Measurements from ENCODE around the gene KRTAP5-3. TPM values are rescaled to one million over a fixed set of nuclear protein-coding genes. Genes with fewer than 3 reads are reported as not detected.
"Not testable (repeated sequence)": the region's sequence is repeated elsewhere in the genome, so short reads cannot be mapped to it uniquely, and the experiment has no call there.

The KRTAP5-3 gene
- total RNA-seq, 1 donor from 2014 or later, result not detected

DNA sequence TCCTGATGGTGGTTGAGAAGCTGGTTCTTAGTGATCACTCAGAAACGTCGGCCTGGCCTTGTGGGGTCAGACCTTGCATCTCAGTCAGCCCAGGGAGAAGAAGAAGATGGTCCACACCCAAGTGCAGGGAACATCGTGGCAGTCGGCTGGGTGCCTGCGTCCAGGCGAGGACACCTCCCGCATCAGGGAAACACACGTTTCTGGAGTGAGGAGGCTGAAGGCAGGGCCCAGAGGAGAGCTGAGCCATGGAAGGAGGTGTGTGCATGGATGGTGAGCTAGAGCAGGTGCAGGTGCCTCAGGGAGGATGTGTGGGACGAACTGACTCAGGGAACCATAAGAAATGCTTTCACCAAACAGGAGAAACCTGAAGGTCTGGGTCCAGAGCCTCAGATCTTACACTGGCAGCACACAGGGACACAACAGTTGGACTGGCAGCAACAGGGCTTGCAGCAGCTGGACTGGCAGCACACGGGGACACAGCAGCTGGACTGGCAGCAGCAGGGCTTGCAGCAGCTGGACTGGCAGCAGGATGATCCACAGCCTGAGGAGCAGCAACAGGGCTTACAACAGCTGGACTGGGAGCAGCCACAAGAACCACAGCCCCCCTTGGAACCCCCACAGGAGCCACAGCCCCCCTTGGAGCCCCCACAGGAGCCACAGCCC, 10.8 kb downstream of the KRTAP5-3 start:
- H3K27me3 Mint-ChIP-seq (ENCODE audit: low read depth), result peaks cover 85% of the 10 kb centered on the region

GRCh38 chr11:1596576-1597121, 11.6 kb downstream of the KRTAP5-3 start:
- H3K27me3 Mint-ChIP-seq (ENCODE audit: low read depth), result peaks cover 85% of the 10 kb centered on the region
- H3K36me3 Mint-ChIP-seq; H3K27ac Mint-ChIP-seq; DNase-seq (ENCODE audit: low spot score in 2 of 2, unreplicated experiment in 2 of 2); H3K4me1 Mint-ChIP-seq; H3K9me3 Mint-ChIP-seq; H3K4me3 Mint-ChIP-seq: not testable (repeated sequence)

More for the DNA sequence above, 10.8 kb downstream of the KRTAP5-3 start:
- H3K4me1 Mint-ChIP-seq, result peaks cover 1% of the 10 kb centered on the region
- no peaks in the 10 kb centered on the region for H3K36me3 Mint-ChIP-seq
- no peak overlapping the region for H3K27ac Mint-ChIP-seq
- TF ChIP-seq, protein P1, sequence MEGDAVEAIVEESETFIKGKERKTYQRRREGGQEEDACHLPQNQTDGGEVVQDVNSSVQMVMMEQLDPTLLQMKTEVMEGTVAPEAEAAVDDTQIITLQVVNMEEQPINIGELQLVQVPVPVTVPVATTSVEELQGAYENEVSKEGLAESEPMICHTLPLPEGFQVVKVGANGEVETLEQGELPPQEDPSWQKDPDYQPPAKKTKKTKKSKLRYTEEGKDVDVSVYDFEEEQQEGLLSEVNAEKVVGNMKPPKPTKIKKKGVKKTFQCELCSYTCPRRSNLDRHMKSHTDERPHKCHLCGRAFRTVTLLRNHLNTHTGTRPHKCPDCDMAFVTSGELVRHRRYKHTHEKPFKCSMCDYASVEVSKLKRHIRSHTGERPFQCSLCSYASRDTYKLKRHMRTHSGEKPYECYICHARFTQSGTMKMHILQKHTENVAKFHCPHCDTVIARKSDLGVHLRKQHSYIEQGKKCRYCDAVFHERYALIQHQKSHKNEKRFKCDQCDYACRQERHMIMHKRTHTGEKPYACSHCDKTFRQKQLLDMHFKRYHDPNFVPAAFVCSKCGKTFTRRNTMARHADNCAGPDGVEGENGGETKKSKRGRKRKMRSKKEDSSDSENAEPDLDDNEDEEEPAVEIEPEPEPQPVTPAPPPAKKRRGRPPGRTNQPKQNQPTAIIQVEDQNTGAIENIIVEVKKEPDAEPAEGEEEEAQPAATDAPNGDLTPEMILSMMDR (IDR thresholded peaks at IDR 0.05; ENCODE audit: unreplicated experiment), result no peak
- no peak overlapping the region for H3K4me3 Mint-ChIP-seq
- DNase-seq (ENCODE audit: low spot score in 2 of 2, unreplicated experiment in 2 of 2), result no peak
- H3K9me3 Mint-ChIP-seq, result peaks cover 10% of the 10 kb centered on the region

DNA sequence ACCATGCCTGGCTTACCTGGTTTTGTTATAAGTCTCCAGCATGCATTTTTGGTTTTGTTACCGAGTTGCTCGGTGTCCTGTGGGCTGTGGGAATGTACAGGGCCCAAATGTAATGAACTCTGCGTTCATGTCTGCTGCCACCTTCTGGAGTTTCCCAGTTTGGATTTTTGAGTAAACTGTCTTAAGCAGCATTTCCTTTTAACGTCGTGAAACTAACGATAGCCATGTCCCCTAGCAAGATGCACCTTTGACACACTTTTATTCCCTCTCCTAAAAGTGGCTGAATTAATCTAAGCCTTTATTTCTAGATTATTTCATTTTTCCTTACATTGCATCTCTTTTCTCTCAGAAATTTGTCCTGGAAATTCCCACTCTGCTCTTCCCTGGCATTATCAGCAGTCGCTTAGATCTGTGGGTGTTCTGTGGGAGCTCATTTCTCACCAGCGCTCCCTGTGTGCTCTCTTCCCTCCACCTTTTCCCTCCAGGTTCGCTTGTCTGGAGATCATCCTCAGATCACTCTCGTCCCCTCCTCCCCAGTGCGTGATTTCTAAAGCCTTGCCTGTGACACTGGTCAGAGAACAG, 12.2 kb downstream of the KRTAP5-3 start:
- H3K4me1 Mint-ChIP-seq; H3K36me3 Mint-ChIP-seq; DNase-seq (ENCODE audit: low spot score in 2 of 2, unreplicated experiment in 2 of 2); H3K9me3 Mint-ChIP-seq; H3K4me3 Mint-ChIP-seq; H3K27ac Mint-ChIP-seq: not testable (repeated sequence)
- peaks cover 84% of the 10 kb centered on the region for H3K27me3 Mint-ChIP-seq (ENCODE audit: low read depth)

DNA sequence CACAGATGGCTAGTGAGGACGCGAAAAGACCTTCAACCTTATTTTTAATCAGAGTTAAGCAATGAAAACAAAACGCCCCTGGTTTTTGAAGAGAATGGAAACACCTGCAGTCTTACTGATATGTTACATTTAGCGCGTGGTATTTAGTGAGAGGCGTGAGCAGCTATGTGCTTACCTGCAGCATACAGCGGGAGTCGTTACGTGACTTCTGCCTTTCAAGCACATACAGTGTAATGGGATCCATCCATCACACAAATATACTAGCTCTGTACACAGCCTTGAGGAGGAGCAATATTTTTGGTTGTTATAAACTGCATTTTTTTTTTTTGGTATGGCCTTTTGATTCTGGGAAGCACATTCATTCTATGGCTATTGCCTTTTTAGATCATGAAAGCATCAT, 15.6 kb downstream of the KRTAP5-3 start:
- H3K36me3 Mint-ChIP-seq, result no peaks in the 10 kb centered on the region

GRCh38 chr11:1589996-1590395, 18.3 kb downstream of the KRTAP5-3 start:
- no peaks in the 10 kb centered on the region for H3K9me3 Mint-ChIP-seq
- H3K4me3 Mint-ChIP-seq, result no peak overlapping the region
- TF ChIP-seq, protein P1 (IDR thresholded peaks at IDR 0.05; ENCODE audit: unreplicated experiment), result no peak
- DNase-seq (ENCODE audit: low spot score in 2 of 2, unreplicated experiment in 2 of 2), result no peak
- H3K27me3 Mint-ChIP-seq (ENCODE audit: low read depth), result peaks cover 59% of the 10 kb centered on the region
- no peak overlapping the region for H3K27ac Mint-ChIP-seq
- H3K36me3 Mint-ChIP-seq, result no peaks in the 10 kb centered on the region
- no peaks in the 10 kb centered on the region for H3K4me1 Mint-ChIP-seq

More for the DNA sequence above, 15.6 kb downstream of the KRTAP5-3 start:
- H3K4me3 Mint-ChIP-seq, result no peak overlapping the region
- no peaks in the 10 kb centered on the region for H3K9me3 Mint-ChIP-seq
- TF ChIP-seq, protein P1 (IDR thresholded peaks at IDR 0.05; ENCODE audit: unreplicated experiment), result no peak
- peaks cover 77% of the 10 kb centered on the region for H3K27me3 Mint-ChIP-seq (ENCODE audit: low read depth)
- no peak overlapping the region for H3K27ac Mint-ChIP-seq
- peaks cover 1% of the 10 kb centered on the region for H3K4me1 Mint-ChIP-seq
- no peak for DNase-seq (ENCODE audit: low spot score in 2 of 2, unreplicated experiment in 2 of 2)

- not testable (repeated sequence) for H3K36me3 Mint-ChIP-seq; DNase-seq (ENCODE audit: low spot score in 2 of 2, unreplicated experiment in 2 of 2); H3K9me3 Mint-ChIP-seq; H3K4me3 Mint-ChIP-seq; H3K4me1 Mint-ChIP-seq; H3K27ac Mint-ChIP-seq
- peaks cover 54% of the 10 kb centered on the region for H3K27me3 Mint-ChIP-seq (ENCODE audit: low read depth)
These were observed 18.9 kb downstream of the KRTAP5-3 start for GRCh38 chr11:1589191-1589963.

- Mint-ChIP-seq H3K4me1 (no peaks in the 10 kb centered on the region), H3K27ac (no peak overlapping the region), H3K9me3 (peaks cover 5% of the 10 kb centered on the region), H3K27me3 (ENCODE audit: low read depth) (peaks cover 36% of the 10 kb centered on the region), H3K36me3 (no peaks in the 10 kb centered on the region), H3K4me3 (no peak overlapping the region)
- no peak for DNase-seq (ENCODE audit: low spot score in 2 of 2, unreplicated experiment in 2 of 2)
- TF ChIP-seq, protein P1 (IDR thresholded peaks at IDR 0.05; ENCODE audit: unreplicated experiment), result no peak
These were observed 21.6 kb downstream of the KRTAP5-3 start for GRCh38 chr11:1586699-1587098.

DNA sequence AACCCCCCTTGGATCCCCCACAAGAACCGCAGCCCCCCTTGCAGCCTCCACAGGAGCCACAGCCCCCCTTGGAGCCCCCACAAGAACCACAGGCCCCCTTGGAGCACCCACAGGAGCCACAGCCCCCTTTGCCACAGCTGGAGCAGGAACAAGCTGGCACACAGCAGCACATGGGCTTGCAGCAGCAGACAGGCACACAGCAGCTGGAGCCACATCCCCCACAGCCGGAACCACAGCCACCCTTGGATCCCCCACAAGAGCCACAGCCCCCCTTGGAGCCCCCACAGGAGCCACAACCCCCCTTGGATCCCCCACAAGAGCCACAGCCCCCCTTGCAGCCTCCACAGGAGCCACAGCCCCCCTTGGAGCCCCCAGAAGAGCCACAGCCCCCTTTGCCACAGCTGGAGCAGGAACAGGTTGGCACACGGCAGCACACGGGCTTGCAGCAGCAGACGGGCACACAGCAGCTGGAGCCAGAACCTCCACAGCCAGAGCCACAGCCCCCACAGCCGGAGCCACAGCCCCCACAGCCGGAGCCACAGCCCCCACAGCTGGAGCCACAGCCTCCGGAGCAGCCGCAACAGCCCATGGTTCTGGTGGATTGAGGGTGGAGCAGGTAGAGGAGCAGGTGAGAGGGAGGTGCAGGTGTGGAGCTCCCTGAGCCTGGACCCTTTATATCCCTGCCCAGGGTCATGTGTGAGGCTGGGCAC, 23.4 kb downstream of the KRTAP5-3 start, which contains the start of gene KRTAP5-1:
Gene KRTAP5-1 (minus strand): TSS at position 623 of the 710 bp plus-strand sequence. CDS start 34 bp downstream, at position 589.
- not testable (repeated sequence) for H3K9me3 Mint-ChIP-seq; DNase-seq (ENCODE audit: low spot score in 2 of 2, unreplicated experiment in 2 of 2); H3K4me3 Mint-ChIP-seq; H3K36me3 Mint-ChIP-seq; H3K4me1 Mint-ChIP-seq; H3K27ac Mint-ChIP-seq
- H3K27me3 Mint-ChIP-seq (ENCODE audit: low read depth), result peaks cover 29% of the 10 kb centered on the region

DNA sequence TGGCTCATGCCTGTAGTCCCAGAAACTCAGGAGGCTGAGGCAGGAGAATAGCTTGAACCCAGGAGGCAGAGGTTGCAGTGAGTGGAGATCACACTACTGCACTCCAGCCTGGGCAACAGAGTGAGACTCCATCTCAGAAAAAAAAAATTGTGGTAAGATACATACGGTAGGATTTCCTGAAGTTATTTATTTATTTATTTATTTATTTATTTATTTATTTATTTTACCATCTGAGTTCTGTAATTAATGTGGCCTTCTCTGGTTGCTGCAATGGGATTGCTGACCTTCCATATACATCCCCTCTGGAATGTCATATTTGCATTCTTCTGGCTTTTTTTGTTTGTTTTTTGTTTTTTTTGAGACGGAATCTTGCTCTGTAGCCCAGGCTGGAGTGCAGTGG, 25.4 kb downstream of the KRTAP5-3 start:
- not testable (repeated sequence) for H3K27ac Mint-ChIP-seq; DNase-seq (ENCODE audit: low spot score in 2 of 2, unreplicated experiment in 2 of 2); H3K4me3 Mint-ChIP-seq; H3K36me3 Mint-ChIP-seq; H3K4me1 Mint-ChIP-seq
- peaks cover 20% of the 10 kb centered on the region for H3K9me3 Mint-ChIP-seq
- H3K27me3 Mint-ChIP-seq (ENCODE audit: low read depth), result peaks cover 23% of the 10 kb centered on the region
